Suprapubic skin (tissue), 4 donors: ENCODE measurements around the gene RERE. TPM values are rescaled to one million over a fixed set of nuclear protein-coding genes. Genes with fewer than 3 reads are reported as not detected.

Source experiments
- DNase-seq, 2 donors: peaks; one replicate each; pipeline ENCODE4 v3.0.0-alpha.2; 2019; ENCODE audit warnings: low spot score in 2 of 2
- H3K27ac ChIP-seq: fragments of 200-600 bp; sonication (generic); one replicate; pipeline ENCODE4 v1.5.1; 2019
- H3K27me3 ChIP-seq: fragments of 200-600 bp; sonication (generic); one replicate; pipeline ENCODE4 v1.5.1; 2019
- H3K36me3 ChIP-seq: fragments of 200-600 bp; sonication (generic); one replicate; pipeline ENCODE4 v1.5.1; 2019
- H3K4me1 ChIP-seq: fragments of 200-600 bp; sonication (generic); one replicate; pipeline ENCODE4 v1.5.1; 2019
- H3K4me3 ChIP-seq: fragments of 200-600 bp; sonication (generic); one replicate; pipeline ENCODE4 v1.5.1; 2019; ENCODE audit warnings: mild to moderate bottlenecking
- H3K9me3 ChIP-seq: fragments of 200-600 bp; sonication (generic); one replicate; pipeline ENCODE4 v1.5.1; 2019
- EP300 ChIP-seq: sonication (generic); formaldehyde crosslinking; IDR thresholded peaks from one replicate; pipeline ENCODE4 v1.6.1; 2017; ENCODE audit warnings: antibody characterized with exemption
- POLR2A ChIP-seq, 2 donors: fragments of 450-650 bp; IDR thresholded peaks; one replicate each; pipeline ENCODE4 v1.6.1; 2017; ENCODE audit warnings: antibody characterized with exemption in 2 of 2, mild to moderate bottlenecking in 2 of 2, moderate library complexity in 2 of 2
- POLR2AphosphoS5 ChIP-seq, 3 donors: sonication (generic); formaldehyde crosslinking; IDR thresholded peaks; one replicate each; pipeline ENCODE4 v1.6.1; 2017; ENCODE audit warnings: antibody characterized with exemption in 3 of 3
- WGBS: methylation state at CpG from one replicate; pipeline ENCODE4 v1.1.5; 2018; 5-methylcytosine and 5-hydroxymethylcytosine counted together
- total RNA-seq, 4 donors: library from RNA; depleted of rRNA; stranded (reverse); fragments of >200 nt; gene quantifications; one replicate each; pipeline ENCODE4 v1.1.0, GENCODE V29; 2016
- TF ChIP-seq, protein P1 (sequence below), 2 donors: fragments of 200-600 bp in 1 of 2; fragments of 450-650 bp in 1 of 2; sonication (generic) in 1 of 2; IDR thresholded peaks; one replicate each; pipeline ENCODE4 v1.5.1; 2016 to 2019; ENCODE audit warnings: antibody characterized with exemption in 2 of 2, mild to moderate bottlenecking in 1 of 2, moderate library complexity in 1 of 2

The RERE gene
- total RNA-seq, 4 donors from 2014 or later, result 43.4 to 113 (median 83.3) TPM

DNA sequence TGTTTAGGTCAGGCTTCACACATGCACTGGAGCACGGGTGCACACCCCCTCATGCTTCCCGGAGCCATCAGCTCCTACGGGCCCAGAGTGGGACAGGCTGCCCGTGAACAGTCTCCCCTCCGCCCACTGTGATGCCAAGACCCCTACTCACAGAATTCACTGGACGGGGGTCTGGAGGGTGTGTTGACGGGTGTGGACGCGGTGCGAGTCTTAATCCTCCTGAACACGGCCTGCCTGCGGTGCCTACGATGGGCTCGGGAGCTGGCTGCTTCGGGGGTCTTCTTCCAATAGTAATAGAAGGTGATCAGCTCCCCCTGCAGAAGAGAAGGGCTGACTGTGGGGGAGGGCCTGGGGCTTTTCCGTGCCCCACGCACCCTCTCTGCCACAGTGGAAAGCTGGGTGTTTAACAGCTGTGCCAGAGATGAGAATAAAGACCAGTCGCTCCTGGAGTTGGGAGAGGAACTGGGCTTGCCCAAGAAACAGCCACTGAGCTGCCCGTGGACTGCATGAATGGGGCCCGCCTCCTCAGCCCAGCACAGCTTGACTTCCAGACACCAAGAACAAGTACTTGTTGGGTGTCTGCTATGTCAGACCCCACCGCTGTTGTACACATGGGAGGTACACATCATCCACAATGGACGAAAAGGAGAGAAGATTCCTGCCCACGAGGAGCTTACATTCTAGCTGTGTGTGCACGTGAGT, 451.6 kb downstream of the RERE start:
- no peak for DNase-seq
- Histone ChIP-seq H3K27me3 (no peaks in the 10 kb centered on the region), H3K36me3 (peaks cover 60% of the 10 kb centered on the region), H3K4me3 (no peak overlapping the region), H3K27ac (no peak overlapping the region), H3K4me1 (peaks cover 52% of the 10 kb centered on the region), H3K9me3 (no peaks in the 10 kb centered on the region)
- 94% methylated on average over 21 of the region's 24 CpGs for WGBS
- TF ChIP-seq EP300 (no peak), POLR2A (IDR thresholded peaks at IDR 0.05) (no peak), POLR2AphosphoS5 (IDR thresholded peaks at IDR 0.05) (no peak)
- TF ChIP-seq, protein P1, sequence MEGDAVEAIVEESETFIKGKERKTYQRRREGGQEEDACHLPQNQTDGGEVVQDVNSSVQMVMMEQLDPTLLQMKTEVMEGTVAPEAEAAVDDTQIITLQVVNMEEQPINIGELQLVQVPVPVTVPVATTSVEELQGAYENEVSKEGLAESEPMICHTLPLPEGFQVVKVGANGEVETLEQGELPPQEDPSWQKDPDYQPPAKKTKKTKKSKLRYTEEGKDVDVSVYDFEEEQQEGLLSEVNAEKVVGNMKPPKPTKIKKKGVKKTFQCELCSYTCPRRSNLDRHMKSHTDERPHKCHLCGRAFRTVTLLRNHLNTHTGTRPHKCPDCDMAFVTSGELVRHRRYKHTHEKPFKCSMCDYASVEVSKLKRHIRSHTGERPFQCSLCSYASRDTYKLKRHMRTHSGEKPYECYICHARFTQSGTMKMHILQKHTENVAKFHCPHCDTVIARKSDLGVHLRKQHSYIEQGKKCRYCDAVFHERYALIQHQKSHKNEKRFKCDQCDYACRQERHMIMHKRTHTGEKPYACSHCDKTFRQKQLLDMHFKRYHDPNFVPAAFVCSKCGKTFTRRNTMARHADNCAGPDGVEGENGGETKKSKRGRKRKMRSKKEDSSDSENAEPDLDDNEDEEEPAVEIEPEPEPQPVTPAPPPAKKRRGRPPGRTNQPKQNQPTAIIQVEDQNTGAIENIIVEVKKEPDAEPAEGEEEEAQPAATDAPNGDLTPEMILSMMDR (IDR thresholded peaks at IDR 0.05), result no peak

DNA sequence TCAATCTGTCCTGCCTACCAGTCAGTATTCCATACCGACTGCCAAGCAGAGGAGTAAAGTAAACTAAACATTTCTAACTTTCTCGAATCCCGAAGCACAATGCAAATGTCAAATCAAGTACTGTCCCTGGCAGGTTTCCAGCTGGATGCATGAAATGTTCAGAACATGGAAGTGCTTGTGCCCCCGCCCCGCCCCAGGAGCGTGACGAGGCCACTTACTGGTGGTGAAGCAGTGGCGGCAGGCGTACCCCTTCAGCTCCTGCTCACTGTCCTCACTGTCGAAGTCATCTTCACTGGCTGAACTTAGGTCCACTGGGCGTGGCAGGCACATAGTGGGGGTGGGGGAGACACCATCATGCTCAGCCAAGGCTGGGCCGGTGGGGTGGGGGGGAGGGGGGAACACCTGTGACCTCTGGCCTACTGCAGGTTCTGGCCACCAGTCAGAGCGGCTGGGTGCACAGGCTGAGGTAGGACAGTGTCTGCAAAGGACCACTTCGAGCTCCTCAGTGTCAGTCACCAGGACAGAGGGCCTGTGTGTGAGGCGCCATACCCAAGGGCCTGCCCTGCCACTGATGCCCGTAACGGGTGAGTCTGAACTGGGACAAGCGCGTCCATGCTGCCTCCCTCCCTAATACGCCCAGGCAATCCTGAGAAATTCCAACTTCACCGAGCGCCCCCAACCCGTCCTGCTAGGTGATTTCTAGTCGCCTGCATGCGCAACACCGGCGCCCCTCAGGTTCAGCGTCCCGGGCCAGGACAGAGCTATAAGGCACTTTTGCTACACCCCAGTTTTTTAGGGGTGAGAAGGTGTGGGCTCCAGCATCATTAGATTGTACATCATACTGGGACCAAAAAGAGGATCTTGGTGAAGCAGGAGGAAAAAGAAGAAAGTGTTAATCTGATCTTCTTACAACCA, 452.7 kb downstream of the RERE start:
- peak; percentile 71 to 72 for DNase-seq
- H3K4me1 ChIP-seq, result peaks cover 42% of the 10 kb centered on the region
- 84% methylated on average over 18 of the region's 29 CpGs for WGBS
- no peaks in the 10 kb centered on the region for H3K9me3 ChIP-seq
- H3K27me3 ChIP-seq, result no peaks in the 10 kb centered on the region
- TF ChIP-seq POLR2AphosphoS5 (IDR thresholded peaks at IDR 0.05), result no peak
- no peak for TF ChIP-seq EP300
- TF ChIP-seq, protein P1 (IDR thresholded peaks at IDR 0.05), result no peak
- no peak for TF ChIP-seq POLR2A (IDR thresholded peaks at IDR 0.05)
- H3K27ac ChIP-seq, result no peak overlapping the region
- peaks cover 71% of the 10 kb centered on the region for H3K36me3 ChIP-seq
- H3K4me3 ChIP-seq, result no peak overlapping the region

DNA sequence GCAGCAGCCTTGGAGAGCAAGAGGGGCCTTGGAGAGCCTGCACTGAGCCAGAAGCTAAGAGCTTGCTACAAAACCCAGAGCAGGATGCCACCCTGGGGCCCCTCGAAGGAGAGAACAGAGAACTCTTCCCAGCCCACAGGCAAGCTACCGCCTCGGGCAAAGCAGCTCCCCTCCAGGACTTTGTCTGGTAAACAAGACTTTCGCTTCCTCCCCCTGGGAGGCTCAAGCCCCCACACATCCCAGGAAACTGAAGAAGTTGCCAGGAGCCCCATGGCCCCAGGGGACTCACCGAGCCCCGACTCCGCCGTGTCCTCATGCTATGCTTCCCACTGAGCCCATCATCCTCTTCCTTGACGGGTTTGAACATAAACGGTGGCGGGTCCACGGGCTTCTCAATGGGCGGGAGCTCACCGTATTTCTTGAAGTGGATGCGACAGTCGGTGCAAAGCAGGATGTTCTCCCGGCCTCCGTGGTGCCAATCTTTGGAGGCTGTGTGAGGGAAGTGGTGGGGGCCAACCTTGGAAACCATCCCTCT, 453.6 kb downstream of the RERE start:
- Histone ChIP-seq H3K27ac (no peak overlapping the region), H3K9me3 (no peaks in the 10 kb centered on the region), H3K27me3 (no peaks in the 10 kb centered on the region), H3K4me3 (no peak overlapping the region), H3K36me3 (peaks cover 80% of the 10 kb centered on the region), H3K4me1 (peaks cover 38% of the 10 kb centered on the region)
- TF ChIP-seq, protein P1 (IDR thresholded peaks at IDR 0.05), result no peak
- no peak for TF ChIP-seq POLR2AphosphoS5 (IDR thresholded peaks at IDR 0.05)
- TF ChIP-seq EP300, result no peak
- TF ChIP-seq POLR2A (IDR thresholded peaks at IDR 0.05), result no peak
- peak in 1 of 2 donors; percentile 74 for DNase-seq
- WGBS, result 77% methylated on average over 18 of the region's 18 CpGs

DNA sequence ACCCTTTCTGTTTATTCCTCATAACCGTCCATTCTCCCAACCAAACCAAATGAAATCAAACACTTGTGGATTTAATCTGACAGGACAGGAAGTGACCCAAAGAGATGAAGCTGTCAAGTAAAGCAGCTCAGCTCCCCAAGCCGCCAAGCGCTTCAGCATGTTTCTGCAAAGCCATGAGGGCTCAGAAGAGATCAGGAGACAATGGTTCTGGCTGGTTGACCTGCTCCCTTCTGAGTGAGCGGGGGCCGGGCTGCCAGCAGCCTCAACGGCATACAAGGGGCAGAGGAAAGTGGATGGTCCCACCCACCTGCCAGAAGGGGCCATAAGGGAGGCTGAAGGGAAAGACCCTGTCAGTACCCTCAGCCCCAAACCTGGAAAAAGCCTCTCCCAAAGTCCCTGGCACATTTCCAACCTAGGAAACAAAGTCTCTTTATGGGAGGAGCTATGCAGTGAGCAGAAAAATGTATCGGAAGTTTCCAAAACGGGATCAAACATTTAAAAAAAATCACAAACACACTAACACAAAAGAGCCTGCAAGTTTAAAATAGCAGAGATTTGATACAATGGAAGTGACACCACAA, 454.2 kb downstream of the RERE start:
- H3K27me3 ChIP-seq, result no peaks in the 10 kb centered on the region
- no peaks in the 10 kb centered on the region for H3K9me3 ChIP-seq
- DNase-seq, result peak in 1 of 2 donors; percentile 63
- peaks cover 36% of the 10 kb centered on the region for H3K4me1 ChIP-seq
- 80% methylated on average over 8 of the region's 8 CpGs for WGBS
- peaks cover 86% of the 10 kb centered on the region for H3K36me3 ChIP-seq
- no peak overlapping the region for H3K27ac ChIP-seq
- H3K4me3 ChIP-seq, result no peak overlapping the region
- TF ChIP-seq, protein P1 (IDR thresholded peaks at IDR 0.05), result no peak
- TF ChIP-seq POLR2A (IDR thresholded peaks at IDR 0.05) (no peak), POLR2AphosphoS5 (IDR thresholded peaks at IDR 0.05) (no peak), EP300 (no peak)
